NCI-H2171 (cell line): ENCODE data around the gene GGT6.
A peak's percentile ranks its signal among the peaks of the same experiment; 100 is the strongest.

Source experiments
- DNase-seq: peaks from one replicate; lab custom pipeline; 2025; lab: John Stamatoyannopoulos, UW

The GGT6 gene

DNA sequence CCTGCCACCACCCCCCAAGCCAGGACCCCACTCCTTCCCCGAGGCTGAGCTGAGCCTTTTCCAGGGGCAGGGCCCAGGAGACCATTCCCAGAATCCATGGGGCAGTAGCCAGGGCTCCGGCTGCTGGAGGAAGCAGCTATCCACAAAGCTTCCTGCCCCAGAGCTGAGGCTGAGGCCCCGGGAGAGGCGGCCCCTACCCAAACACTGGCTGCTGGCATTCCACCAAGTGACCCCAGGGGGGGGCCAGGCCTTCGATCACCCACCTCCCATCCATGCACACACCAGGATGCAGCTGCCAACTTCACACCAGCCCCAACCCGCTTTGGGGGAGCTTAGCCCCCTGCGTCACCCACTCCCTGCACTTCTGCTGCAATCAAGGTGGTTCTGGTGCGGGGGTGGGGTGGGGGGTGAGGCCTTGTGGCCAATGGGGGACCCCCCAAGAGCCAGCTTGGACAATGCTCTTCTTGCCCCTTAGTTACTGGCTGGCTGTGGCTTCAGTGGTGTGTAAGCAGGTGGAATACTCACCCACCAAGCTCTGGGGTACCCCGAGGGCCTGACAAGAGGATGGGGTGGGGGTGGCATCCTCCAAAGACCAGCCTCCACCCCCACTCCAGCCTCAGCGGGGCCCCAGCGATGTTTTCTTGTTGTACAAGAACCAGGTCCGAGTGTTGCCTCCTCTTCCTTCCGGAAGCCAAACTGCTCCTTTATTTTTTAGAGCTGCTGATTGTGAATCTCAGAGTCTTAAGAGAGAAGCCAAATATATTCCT, 22.0 kb downstream of the GGT6 start:
- DNase-seq, result no peak

DNA sequence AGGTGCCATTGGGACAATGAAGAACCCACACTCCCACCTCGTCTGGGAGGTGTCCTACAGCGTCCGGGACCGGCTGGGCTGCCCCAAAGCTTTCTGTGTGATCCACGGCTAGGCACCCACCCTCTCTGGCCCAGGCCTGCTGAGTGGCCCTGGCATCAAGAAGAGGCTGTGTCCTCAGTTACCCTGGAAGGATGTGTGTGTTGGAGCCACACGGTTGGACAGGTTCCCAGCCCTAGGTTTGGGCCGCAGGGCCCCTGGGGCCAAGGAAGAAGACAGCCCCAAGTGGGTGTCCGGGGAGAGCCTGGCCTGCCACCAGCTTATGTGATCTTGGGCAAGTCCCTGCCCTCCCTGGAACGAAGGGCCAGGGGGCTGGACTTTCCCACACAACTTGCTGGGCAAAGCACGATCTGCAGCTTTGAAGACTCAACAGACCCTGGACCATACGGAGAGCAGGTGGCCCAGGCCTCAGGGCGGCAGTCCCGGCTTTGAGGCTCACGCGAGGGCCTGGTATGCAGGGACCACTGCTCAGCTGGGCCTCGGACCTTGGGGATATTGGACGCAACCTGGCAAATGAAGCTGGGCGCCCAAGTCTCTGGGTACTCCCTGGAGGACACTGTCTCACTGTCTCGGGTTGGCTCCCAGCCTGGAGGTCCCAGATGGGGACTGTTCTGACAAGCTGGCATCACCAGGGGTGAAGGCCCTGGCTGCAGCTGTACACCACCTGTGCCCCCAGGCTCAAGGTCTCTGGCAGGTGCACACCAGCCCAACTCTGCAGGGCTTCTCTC, 22.7 kb downstream of the GGT6 start:
- peak; percentile 58 for DNase-seq

DNA sequence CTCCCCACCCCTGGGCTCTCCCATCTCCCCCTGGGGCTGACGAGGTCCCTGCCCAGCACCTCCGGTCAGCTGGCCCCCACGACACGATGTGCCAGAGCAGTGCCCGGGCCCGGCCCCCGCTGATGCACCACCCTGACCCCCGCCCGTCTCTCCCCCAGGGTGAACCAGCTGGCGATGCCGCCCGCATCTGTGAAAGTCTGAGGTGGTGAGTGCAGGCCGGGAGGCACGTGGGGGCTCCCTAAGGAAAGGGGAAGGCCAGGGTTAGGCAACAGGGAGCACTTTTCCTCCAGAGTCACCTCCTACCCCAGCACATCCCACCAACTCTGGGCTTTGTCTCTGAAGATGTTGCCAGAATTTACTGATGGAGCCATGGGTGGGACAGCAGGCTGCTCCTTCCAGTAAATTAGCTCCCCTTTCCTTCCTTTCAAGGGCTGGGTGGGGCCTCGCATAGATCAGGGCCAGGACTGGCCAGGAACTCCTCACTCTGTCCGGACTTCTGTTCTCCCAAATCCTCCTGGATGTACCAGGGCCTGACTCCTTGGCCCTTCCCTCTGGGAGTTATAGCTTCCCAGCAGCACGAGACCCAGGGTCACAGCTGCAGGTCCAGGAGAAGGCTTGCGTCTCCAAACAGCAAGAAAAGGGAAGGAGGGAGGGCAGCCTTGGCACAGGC, 23.5 kb downstream of the GGT6 start:
- no peak for DNase-seq

DNA sequence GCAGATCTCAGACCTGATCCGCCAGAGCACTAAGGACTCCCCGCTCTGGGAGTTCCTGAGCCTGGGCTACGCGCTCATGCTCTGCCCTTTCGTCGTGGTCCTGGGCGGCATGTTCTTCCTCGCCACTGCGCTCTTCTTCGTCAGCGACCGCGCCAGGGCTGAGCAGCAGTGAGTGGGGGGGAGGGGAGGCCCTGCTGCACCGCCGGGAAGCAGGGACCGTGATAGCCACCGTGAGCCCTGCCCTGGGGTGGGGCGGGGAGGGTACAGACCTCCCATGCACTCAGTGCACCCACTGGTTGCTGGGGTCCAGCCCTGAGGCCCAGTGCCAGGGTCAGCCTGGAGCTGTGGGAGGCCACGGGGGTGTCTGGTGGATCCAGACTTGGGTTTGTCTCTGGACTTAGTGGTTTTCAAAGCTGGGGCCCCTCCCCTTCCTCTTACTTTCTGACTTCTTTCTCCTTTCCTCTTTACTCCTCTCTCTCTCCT, 24.1 kb downstream of the GGT6 start:
- no peak for DNase-seq

DNA sequence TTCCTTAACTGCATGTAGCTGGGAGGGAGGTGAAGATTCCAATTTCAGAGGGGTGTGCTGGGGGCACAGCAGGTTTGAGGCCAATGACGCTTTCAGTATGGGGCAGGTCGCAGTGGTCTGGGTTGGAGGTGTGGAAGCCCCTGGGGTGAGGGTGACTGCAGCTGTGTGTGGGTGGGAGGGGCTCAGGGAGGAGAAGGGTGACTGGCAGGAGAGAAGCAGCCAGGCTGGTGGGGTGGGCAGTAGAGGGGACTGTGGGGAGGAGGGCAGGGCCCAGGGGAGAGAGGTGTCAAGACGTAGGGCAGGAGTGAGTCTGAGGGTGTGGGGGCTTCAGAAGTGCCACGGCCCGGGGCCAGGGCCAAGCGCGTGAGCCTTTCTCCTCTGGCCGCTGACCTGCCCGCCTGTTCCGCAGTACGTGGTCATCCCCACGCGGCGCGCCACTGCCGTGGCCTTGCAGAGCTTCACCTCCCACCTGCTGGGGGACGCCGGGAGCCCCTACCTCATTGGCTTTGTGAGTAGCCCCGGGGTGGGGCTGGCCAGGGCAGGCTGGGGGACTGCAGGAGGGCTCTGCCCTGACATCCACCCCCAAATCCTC, 24.6 kb downstream of the GGT6 start:
- no peak for DNase-seq

DNA sequence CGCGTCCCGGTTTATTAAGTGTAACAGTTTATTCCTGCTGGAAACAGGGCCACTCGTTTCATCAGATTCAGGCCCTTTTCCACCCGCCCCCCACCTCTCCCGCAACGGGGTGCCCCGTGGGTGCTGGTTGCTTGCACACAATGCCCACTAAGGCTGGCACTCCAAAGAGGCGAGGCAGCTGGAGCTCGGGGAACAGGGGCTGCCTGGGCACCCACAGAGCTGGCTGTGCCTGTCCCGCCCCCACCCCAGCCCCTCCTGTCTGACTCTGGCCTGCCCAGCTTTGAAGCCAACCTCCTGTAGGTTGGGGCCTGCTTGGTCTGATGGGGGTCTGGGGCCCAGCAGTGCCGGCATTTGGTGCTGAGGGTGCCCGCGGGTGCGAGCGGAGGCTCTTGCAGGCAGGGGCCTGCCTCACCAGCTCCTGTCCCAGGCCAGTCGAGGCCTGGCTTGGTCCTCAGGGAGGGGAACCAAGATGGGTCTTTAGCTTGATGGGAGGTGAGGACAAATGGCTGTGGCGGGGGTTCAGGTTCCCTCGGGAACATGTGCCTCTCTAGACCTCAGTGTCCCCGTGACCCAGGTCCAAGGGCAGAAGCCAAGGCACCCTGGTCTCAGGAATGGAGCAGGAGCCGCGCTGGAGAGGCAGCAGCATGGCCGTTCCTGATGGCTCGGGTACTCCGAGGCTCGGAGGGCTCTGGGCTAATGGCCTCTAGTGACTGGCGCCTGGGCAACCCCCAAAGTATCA, 25.3 kb downstream of the GGT6 start:
- no peak for DNase-seq

DNA sequence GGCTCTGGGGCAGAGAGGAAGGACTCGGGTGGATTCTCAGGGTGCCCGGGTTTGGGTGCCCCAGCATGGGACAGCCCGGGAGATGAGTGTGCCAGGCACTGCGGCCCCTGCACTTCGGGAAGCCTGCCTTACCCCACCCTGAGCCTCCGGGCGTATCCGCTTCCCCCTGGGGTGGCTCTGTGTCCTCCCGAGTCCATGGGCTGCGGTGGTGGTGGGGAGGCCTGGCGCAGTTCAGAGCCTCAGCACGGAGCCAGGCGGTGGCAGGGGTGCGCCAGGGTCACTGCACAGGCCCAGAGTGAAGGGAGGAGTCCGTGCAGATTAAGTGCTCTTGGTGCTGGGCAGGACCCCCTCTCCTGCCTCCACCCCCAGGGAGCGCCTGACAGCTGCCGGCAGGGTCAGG, 25.9 kb downstream of the GGT6 start:
- DNase-seq, result no peak

DNA sequence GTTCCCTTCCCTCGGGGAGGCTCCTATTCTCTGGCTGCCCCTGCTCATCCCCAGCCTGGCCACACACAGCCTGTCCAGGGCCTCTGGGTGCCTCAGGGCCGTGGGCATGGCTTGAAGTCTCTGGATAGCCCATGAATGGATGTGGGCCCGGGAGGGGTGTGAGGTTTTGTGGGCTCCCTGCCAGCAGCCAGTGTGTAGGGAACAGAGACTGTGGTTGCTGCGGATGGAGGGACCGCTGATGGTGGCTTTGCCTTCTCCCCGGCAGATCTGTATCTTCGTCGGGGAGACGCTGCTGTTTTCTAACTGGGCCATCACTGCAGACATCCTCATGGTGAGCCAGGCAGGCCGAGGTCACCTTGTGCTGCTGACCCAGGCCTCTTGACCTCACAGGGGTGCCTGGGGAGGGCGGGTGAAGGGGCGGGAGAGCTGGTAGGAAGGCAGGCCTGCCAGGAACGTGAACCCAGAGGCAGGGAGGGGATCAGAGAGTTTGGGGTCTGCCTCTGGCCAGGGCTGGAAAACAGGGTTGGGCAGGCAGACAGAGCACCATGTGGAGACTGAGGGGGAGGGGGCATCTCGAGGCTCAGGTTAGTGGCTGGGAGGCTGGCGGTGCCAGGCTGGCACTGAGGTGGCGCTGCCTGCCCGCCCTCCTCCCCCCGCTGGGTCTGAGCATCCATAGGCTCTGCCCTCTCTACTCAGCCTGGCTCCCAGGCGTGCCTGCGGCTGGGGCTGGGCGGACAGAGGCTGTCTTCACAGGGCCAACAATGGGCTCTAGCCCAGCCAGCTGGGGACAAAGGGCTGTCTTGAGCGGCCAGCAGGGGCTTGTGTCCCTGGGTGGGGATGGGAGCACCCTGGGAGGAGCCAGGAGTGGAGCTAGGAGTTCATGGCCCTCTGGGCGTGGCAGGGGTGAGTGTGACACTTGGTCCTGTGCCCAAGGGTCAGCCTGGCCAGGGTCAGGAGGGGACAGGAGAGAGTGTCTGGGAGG, 26.6 kb downstream of the GGT6 start:
- no peak for DNase-seq

DNA sequence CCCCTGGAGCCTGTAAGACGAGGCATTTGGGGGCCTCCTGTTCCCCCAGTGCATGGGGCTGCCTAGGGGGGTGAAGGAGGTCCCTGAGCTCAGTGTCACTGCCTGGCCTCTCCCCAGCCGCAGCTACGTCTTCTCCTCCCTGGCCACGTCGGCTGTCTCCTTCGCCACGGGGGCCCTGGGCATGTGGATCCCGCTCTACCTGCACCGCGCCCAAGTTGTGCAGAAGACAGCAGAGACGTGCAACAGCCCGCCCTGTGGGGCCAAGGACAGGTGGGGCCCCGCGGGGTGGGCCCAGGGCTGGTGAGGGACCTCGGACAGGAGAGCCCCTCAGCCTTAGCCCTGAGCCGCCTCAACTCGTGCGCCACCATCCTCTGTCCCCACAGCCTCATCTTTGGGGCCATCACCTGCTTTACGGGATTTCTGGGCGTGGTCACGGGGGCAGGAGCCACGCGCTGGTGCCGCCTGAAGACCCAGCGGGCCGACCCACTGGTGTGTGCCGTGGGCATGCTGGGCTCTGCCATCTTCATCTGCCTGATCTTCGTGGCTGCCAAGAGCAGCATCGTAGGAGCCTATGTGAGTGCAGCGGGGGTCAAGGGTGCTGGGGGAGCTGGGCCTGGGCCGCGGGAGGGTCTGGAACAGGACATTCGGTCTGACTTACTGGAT, 27.4 kb downstream of the GGT6 start:
- no peak for DNase-seq

DNA sequence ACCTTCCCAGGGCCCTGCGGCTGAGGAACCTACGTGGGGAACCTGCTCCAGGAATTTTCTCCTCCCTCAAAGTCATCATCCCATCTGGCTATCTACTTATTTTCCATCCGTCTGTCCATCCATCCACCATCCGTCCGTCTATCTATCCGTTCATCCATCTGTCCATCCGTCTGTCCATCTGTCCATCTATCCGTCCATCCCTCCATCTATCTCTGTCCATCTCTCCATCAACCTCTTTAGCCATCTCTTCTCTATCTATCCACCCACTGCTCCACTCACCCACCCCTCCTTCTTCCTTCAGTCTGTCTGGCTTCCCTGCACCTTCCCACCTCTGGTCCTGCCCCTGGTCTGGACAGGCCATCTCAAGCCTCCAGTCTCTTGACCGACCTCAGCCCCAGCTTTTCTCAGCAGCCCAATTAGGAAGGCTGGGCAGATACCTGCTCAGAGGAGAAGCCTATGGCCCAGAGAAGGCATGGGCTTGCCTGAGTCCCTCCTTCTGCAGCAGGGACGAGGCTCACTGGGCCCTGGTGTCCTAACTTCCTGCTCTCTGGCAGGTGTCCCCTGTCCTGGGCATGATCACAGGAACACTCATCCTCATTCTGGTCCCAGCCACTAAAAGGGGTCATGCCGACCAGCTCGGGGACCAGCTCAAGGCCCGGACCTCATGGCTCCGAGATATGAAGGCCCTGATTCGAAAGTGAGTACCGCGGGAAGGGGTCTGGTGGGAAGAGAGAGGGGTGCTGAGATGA, 28.2 kb downstream of the GGT6 start:
- no peak for DNase-seq

DNA sequence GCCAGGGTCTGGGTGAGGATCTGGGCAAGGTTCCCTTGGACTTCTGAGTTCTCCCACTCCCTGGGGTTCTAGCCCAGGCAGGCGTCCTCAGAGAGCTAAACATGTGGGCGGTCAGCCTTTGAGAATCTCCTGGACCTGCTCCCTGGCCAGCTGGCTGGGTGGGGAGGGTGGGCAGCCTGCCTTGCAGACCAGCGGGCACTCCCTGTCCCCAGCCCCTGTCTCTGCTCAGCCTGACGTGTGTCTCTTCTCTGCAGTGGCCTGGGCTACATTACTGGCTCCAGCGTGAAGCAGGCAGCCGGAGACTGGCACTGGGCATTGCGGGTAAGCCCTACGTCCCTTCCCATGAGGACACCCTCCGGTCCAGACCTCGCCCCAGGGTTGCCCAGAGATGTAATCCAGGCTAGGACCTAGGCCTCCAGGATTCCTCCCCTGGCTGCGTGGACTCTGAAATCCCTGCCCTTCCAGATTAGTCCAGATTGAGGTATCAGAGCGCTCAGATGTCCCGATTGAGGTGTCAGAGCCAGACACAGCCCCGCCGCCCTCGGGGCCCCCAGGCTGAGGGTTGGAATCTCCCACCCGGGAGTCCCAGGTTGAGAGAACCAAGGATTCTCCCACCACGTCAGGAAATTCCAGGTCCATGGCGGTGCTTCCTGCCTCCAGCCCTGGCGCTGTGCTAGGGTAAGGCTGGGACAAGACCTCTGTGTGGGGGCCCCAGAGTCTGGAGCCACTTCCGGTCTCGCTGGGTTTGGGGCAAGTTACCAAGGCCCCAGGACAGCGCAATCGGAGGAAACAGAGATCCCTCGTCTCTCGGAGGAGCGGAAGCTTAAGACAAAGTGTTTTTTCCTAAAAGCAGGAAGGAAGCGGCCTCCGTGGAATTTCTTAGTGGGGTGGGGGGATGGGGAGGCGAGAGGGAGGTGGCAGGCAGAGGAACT, 29.3 kb downstream of the GGT6 start:
- DNase-seq, result no peak

DNA sequence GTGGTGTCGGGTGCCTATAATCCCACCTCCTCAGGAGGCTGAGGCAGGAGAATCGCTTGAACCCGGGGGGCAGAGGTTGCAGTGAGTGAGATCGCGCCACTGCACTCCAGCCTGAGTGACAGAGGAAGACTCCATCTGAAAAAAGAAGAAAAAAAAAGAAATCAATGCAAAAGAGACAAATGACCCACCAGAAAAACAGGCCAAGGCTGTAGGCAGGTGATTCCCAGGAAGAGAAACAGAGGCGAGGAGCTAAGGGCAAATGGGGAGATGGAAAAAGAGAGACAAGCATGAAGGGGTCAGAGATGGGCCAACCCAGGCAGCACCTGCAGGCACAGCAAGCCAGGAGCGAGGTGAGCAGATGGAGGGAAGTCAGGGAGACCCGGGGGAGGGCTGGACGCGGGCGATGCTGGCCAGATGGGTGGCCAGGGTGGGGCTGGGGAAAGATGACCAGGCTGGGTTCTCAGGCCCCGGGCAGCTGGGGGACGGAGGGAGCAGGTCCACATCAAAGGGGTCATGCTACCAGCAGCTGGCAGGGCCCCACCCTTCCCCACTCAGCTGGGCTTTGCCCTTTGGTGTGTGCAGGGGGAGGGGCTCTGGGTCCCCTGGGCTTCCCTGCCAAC, 30.7 kb downstream of the GGT6 start:
- no peak for DNase-seq

DNA sequence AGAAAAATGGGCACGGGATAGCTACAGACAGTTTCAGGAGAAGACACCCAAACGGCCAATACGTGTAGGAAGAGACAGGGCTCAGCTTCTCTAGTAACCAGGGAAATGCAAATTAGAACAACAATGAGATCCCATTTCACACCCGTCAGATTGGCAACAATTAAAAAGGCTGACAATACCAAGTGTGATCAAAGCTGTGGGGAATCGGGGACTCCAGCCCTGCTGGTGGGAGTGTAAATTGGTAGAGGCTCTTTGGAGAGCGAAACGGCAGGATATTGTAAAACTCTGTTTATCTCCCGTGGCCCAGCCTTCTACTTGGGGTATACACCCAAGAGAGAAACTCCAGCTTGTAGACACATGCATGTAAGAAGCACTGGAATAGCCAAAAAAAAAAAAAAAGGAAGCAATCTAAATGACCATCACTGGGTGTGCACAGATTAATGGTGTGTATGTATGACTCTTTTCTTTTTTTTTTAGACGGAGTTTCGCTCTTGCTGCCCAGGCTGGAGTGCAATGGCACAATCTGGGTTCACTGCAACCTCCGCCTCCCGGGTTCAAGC, 32.7 kb downstream of the GGT6 start:
- DNase-seq, result no peak

DNA sequence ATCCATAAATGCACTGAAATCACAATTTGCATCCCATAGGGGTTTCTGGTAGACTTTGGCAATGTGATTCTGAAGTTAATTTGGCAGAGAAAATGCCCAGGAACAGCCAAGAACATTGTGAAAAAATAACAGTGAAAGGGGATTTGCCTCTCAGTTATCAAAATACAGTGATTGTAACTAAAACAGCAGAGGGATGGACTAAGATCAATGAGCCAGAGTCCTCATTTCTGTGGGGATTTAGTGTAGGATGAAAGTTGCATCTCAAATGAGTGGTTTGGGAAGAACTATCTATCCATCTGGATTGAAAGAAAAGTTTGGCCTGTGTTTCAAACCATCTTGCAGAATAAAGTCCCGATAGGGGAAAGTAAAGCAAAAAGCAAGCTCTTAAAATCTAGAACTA, 33.2 kb downstream of the GGT6 start:
- no peak for DNase-seq

DNA sequence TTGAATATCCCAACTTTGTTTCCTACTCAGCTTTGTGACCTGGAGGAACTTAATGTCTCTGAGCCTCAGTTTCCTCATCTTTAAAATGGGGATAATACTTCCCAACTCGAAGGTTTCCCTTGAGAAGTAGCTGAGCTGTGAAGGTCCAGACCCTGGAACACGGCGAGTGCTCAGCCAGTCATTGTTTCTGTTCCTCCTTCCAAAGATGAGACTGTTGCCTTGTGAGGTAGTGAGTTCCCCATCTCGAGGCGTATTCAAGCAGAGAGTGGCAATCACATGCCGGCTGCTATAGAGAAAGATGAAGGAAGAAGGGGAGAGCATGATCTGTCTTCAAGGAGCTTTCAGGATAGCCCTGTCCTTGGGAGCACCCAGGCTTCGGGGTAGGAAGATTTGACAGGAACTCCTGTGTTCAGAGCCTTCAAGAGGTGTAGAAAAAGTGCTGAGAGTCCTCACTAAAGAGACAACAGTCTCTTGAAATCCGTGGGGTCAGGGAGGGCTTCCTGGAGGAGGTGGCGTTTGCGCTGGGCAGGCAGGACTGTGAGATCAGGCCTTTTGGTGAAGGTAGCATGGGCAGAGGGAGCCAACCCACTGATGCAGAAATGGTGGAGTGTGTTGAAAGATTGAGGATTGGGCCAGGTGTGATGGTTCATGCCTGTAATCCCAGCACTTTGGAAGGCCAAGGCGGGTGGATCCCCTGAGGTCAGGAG, 34.5 kb downstream of the GGT6 start:
- no peak for DNase-seq

DNA sequence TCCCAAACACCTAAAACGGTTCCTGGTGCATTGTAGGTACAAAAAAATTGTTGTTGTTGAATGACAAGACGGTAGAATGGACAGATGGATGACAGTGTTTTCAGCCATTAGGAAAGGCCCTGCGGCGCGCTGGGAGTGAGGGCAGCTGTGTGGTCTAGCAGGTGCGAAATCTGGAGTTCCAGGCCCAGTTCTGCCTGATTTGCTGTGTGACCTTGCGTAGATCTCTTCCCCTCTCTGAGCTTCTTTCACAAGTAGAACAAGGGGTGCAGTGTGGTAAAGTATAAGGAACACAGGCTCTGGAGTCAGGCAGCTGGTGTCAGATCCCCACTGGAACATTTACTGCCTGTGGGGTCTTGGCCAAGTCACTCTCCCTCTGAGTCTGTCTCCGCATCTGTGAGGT, 36.4 kb downstream of the GGT6 start:
- no peak for DNase-seq

DNA sequence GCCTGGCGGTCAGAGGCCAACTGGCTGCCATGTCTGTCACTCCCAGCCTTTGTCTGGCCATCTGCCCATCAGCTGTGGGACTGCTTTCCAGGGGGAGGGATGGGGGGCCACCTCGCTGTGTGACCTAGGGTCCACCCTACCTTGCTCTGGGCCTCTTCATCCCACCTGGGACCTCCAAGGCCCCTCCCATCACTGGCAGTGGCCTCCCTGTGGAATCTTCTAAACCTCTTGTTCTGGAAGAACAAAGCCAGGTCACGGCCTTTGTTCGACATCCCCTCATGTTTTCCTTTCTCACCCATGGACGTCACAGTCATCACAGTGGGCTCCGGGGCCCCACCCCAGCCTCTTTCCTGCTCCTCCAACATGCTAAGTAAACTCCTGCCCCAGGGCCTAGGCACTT, 37.7 kb downstream of the GGT6 start:
- no peak for DNase-seq
